HAP-1 (cell line): ENCODE data around the gene RAPGEF1.
"Not testable (repeated sequence)": the region's sequence is repeated elsewhere in the genome, so short reads cannot be mapped to it uniquely, and the experiment has no call there.

Experiments
- DNase-seq, 2 experiments: peaks; one replicate each; pipeline ENCODE4 v3.0.0-alpha.2; 2016 to 2020; ENCODE audit warnings: low spot score in 2 of 2
- H3K27me3 ChIP-seq: fragments of 250-450 bp; sonication (Bioruptor Pico); 2 replicates; pipeline ENCODE4 v1.5.1; 2020; ENCODE audit warnings: low read depth, mild to moderate bottlenecking, moderate library complexity
- H3K36me3 ChIP-seq: fragments of 250-450 bp; sonication (Bioruptor Pico); replicated peaks from 2 replicates; pipeline ENCODE4 v1.5.1; 2020; ENCODE audit warnings: mild to moderate bottlenecking
- H3K4me1 ChIP-seq: fragments of 250-450 bp; sonication (Bioruptor Pico); 2 replicates; pipeline ENCODE4 v1.5.1; 2020; ENCODE audit warnings: mild to moderate bottlenecking
- H3K4me3 ChIP-seq: fragments of 250-450 bp; sonication (Bioruptor Pico); 2 replicates; pipeline ENCODE4 v1.5.1; 2020; ENCODE audit warnings: mild to moderate bottlenecking, moderate library complexity
- H3K9me3 ChIP-seq: fragments of 250-450 bp; sonication (Bioruptor Pico); 2 replicates; pipeline ENCODE4 v1.5.1; 2020; ENCODE audit warnings: mild to moderate bottlenecking, moderate library complexity
- in situ Hi-C: fragments of 300-500 bp; cut with MboI; formaldehyde crosslinking; loops from 3 replicates; pipeline ENCODE4 v1.14.3; 2020; ENCODE audit warnings: low sequenced_read_pairs, inconsistent platforms, mixed read lengths

Gene RAPGEF1

GRCh38 chr9:131549186-131549585 lies 190.7 kb downstream of the RAPGEF1 start:
- in situ Hi-C loops, H3K4me3 ChIP-seq, H3K27me3 ChIP-seq, H3K36me3 ChIP-seq, H3K4me1 ChIP-seq, DNase-seq, H3K9me3 ChIP-seq: not testable (repeated sequence)

- H3K27me3 ChIP-seq: peaks cover 10% of the 10 kb centered on the region; the same call in 1 of the 2 replicates
- no peaks in the 10 kb centered on the region for H3K9me3 ChIP-seq
- in situ Hi-C loops: no loop called here
- H3K36me3 ChIP-seq: no peaks in the 10 kb centered on the region
- no peaks in the 10 kb centered on the region for H3K4me1 ChIP-seq
- no peak overlapping the region for H3K4me3 ChIP-seq
- DNase-seq: peak in 1 of 2 experiments; percentile 40
Observed at GRCh38 chr9:131546336-131547084, 193.4 kb downstream of the RAPGEF1 start.

GRCh38 chr9:131545786-131546335 lies 194.0 kb downstream of the RAPGEF1 start:
- H3K9me3 ChIP-seq: no peaks in the 10 kb centered on the region
- H3K36me3 ChIP-seq: no peaks in the 10 kb centered on the region
- in situ Hi-C loops: no loop called here
- peaks cover 10% of the 10 kb centered on the region; the same call in 1 of the 2 replicates for H3K27me3 ChIP-seq
- DNase-seq: no peak
- H3K4me3 ChIP-seq: no peak overlapping the region
- no peaks in the 10 kb centered on the region for H3K4me1 ChIP-seq

- in situ Hi-C loops: no loop called here
Observed at GRCh38 chr9:131545003-131545785, 194.7 kb downstream of the RAPGEF1 start, which contains the start of gene PRRT1B. Gene PRRT1B, plus strand, starts transcription at chr9:131545523. Its CDS starts 93 bp downstream, at chr9:131545616.

GRCh38 chr9:131543141-131543540 lies 196.7 kb downstream of the RAPGEF1 start:
- no peak for DNase-seq
- no peaks in the 10 kb centered on the region for H3K36me3 ChIP-seq
- H3K27me3 ChIP-seq: peaks cover 10% of the 10 kb centered on the region; the same call in 1 of the 2 replicates
- no peaks in the 10 kb centered on the region for H3K9me3 ChIP-seq
- in situ Hi-C loops: no loop called here
- no peaks in the 10 kb centered on the region for H3K4me1 ChIP-seq
- no peak overlapping the region for H3K4me3 ChIP-seq

More at GRCh38 chr9:131545003-131545785, 194.7 kb downstream of the RAPGEF1 start, which contains the start of gene PRRT1B:
- no peaks in the 10 kb centered on the region for H3K36me3 ChIP-seq
- no peak for DNase-seq
- peaks cover 10% of the 10 kb centered on the region; the same call in 1 of the 2 replicates for H3K27me3 ChIP-seq
- H3K4me1 ChIP-seq: no peaks in the 10 kb centered on the region
- H3K4me3 ChIP-seq: no peak within 1 kb of the TSS
- H3K9me3 ChIP-seq: no peaks in the 10 kb centered on the region

GRCh38 chr9:131539223-131539923 lies 200.5 kb downstream of the RAPGEF1 start:
- in situ Hi-C loops: no loop called here
- Histone ChIP-seq H3K27me3 (no peaks in the 10 kb centered on the region), H3K9me3 (no peaks in the 10 kb centered on the region), H3K4me3 (no peak overlapping the region), H3K4me1 (no peaks in the 10 kb centered on the region), H3K36me3 (no peaks in the 10 kb centered on the region)
- no peak for DNase-seq

- DNase-seq: no peak
- Histone ChIP-seq H3K4me3 (no peak overlapping the region), H3K36me3 (no peaks in the 10 kb centered on the region), H3K4me1 (no peaks in the 10 kb centered on the region), H3K27me3 (no peaks in the 10 kb centered on the region), H3K9me3 (no peaks in the 10 kb centered on the region)
- in situ Hi-C loops: no loop called here
Observed at GRCh38 chr9:131537946-131538345, 201.9 kb downstream of the RAPGEF1 start.

GRCh38 chr9:131534721-131535237 lies 205.1 kb downstream of the RAPGEF1 start:
- Histone ChIP-seq H3K9me3 (no peaks in the 10 kb centered on the region), H3K36me3 (peaks cover 2% of the 10 kb centered on the region), H3K4me1 (no peaks in the 10 kb centered on the region; the same call in 1 of the 2 replicates), H3K27me3 (no peaks in the 10 kb centered on the region), H3K4me3 (no peak overlapping the region)
- in situ Hi-C loops: no loop called here
- DNase-seq: no peak

- Histone ChIP-seq H3K4me3 (peak within 1 kb of the TSS; percentile 66), H3K9me3 (no peaks in the 10 kb centered on the region), H3K4me1 (no peaks in the 10 kb centered on the region; the same call in 1 of the 2 replicates), H3K27me3 (no peaks in the 10 kb centered on the region), H3K36me3 (peaks cover 33% of the 10 kb centered on the region)
- DNase-seq: peak; percentile 74 to 87
- in situ Hi-C loops: no loop called here
Observed at GRCh38 chr9:131530920-131531832, 208.7 kb downstream of the RAPGEF1 start, which contains the start of gene UCK1. Gene UCK1, minus strand, starts transcription at chr9:131531263. Its CDS starts 89 bp downstream, at chr9:131531174.

- peak; percentile 28 to 71 for DNase-seq
Observed at GRCh38 chr9:131530546-131530919, 209.3 kb downstream of the RAPGEF1 start.

GRCh38 chr9:131529597-131530545 lies 210.0 kb downstream of the RAPGEF1 start:
- Histone ChIP-seq H3K36me3 (peaks cover 46% of the 10 kb centered on the region), H3K9me3 (no peaks in the 10 kb centered on the region), H3K4me3 (peak overlapping the region; percentile 66), H3K27me3 (no peaks in the 10 kb centered on the region), H3K4me1 (no peaks in the 10 kb centered on the region; the same call in 1 of the 2 replicates)
- DNase-seq: no peak
- in situ Hi-C loops: no loop called here

More at GRCh38 chr9:131530546-131530919, 209.3 kb downstream of the RAPGEF1 start:
- no peaks in the 10 kb centered on the region for H3K27me3 ChIP-seq
- H3K9me3 ChIP-seq: no peaks in the 10 kb centered on the region
- peak overlapping the region; percentile 66 for H3K4me3 ChIP-seq
- no peaks in the 10 kb centered on the region; the same call in 1 of the 2 replicates for H3K4me1 ChIP-seq
- H3K36me3 ChIP-seq: peaks cover 39% of the 10 kb centered on the region
- in situ Hi-C loops: no loop called here
